GM12878 (cell line): Measurements from ENCODE around the gene ASIC1. TPM values are rescaled to one million over a fixed set of nuclear protein-coding genes. Genes with fewer than 3 reads are reported as not detected.
A peak's percentile ranks its signal among the peaks of the same experiment; 100 is the strongest.

ENCODE experiments used
- ATAC-seq: fragments of 200-7000 bp; cut with Tn5 transposase; 3 replicates; pipeline ENCODE4 v1.9.1; 2020; ENCODE audit warnings: mild to moderate bottlenecking, moderate library complexity
- BruUV-seq: library from RNA; stranded (reverse); fragments of 400-500 nt; replicated peaks from 2 replicates; lab custom pipeline; 2021; lab: Mats Ljungman, UMichigan
- CTCF ChIA-PET: fragments of 300-600 bp; sonication (Branson Sonifier 250); formaldehyde crosslinking; extraction: SDS; loops from one replicate; lab custom pipeline; 2021; ENCODE audit warnings: inconsistent platforms; lab: Yijun Ruan, JAX
- POLR2A ChIA-PET: fragments of 350-600 bp; formaldehyde crosslinking; extraction: SDS; loops from one replicate; lab custom pipeline; 2021; ENCODE audit warnings: inconsistent platforms; lab: Charles Lee
- RAD21 ChIA-PET: fragments of 300-600 bp; sonication (Branson Sonifier 250); formaldehyde crosslinking; loops from one replicate; lab custom pipeline; 2023; ENCODE audit warnings: antibody characterized with exemption; ENCODE audit not compliant: unreplicated experiment; lab: Charles Lee
- SMC1A ChIA-PET: fragments of 300-600 bp; sonication (Branson Sonifier 250); formaldehyde crosslinking; loops from one replicate; lab custom pipeline; 2023; ENCODE audit not compliant: unreplicated experiment, uncharacterized antibody; lab: Charles Lee
- DNase-seq: peaks from one replicate; pipeline ENCODE4 v3.0.0-alpha.2; 2011; ENCODE audit warnings: low read depth, low spot score
- FAIRE-seq: peaks from 3 replicates; lab custom pipeline; 2011; peaks lifted over from hg19 to GRCh38; lab: Jason Lieb, UNC
- H2AFZ ChIP-seq: 2 replicates; pipeline ENCODE4 v1.6.0; 2011; ENCODE audit warnings: low read depth, low read length, control low read depth; ENCODE audit not compliant: control insufficient read depth
- H3K27ac ChIP-seq: 2 replicates; pipeline ENCODE4 v1.5.1; 2011; ENCODE audit warnings: control low read depth; ENCODE audit not compliant: control insufficient read depth, insufficient read depth
- H3K27me3 ChIP-seq, 2 experiments: replicated peaks in 1 of 2; 2 replicates each; pipeline versions ENCODE4 v1.6.0 to v1.6.1; 2011; ENCODE audit warnings: low read length in 1 of 2; ENCODE audit not compliant: control insufficient read depth in 2 of 2, insufficient read depth in 2 of 2
- H3K36me3 ChIP-seq, 2 experiments: 2 replicates each; pipeline ENCODE4 v1.5.1; 2011; ENCODE audit warnings: low read length in 1 of 2; ENCODE audit not compliant: control insufficient read depth in 2 of 2, insufficient read depth in 2 of 2
- H3K4me1 ChIP-seq: 2 replicates; pipeline ENCODE4 v1.6.1; 2011; ENCODE audit warnings: mild to moderate bottlenecking, low read length, moderate library complexity, mixed read lengths; ENCODE audit not compliant: control insufficient read depth, insufficient read depth
- H3K4me2 ChIP-seq: 2 replicates; pipeline ENCODE4 v1.6.0; 2011; ENCODE audit warnings: control low read depth; ENCODE audit not compliant: control insufficient read depth, insufficient read depth
- H3K4me3 ChIP-seq: fragments of 200-600 bp; sonication (generic); 2 replicates; pipeline ENCODE4 v1.5.1; 2016
- H3K79me2 ChIP-seq: 2 replicates; pipeline ENCODE4 v1.6.0; 2011; ENCODE audit warnings: low read length; ENCODE audit not compliant: control insufficient read depth, insufficient read depth
- H3K9ac ChIP-seq: 2 replicates; pipeline ENCODE4 v1.8.0; 2011; ENCODE audit warnings: low read length, control low read depth, mixed read lengths; ENCODE audit not compliant: control insufficient read depth, insufficient read depth
- H3K9me3 ChIP-seq: replicated peaks from 3 replicates; pipeline ENCODE4 v1.5.1; 2011; ENCODE audit warnings: mild to moderate bottlenecking, low read length; ENCODE audit not compliant: control insufficient read depth, insufficient read depth
- H4K20me1 ChIP-seq: 2 replicates; pipeline ENCODE4 v1.6.0; 2011; ENCODE audit not compliant: control insufficient read depth, insufficient read depth
- CREM ChIP-seq: IDR thresholded peaks from 2 replicates; pipeline ENCODE4 v1.6.1; 2014; ENCODE audit warnings: antibody characterized with exemption, low read depth
- GATAD2B ChIP-seq: fragments of 450-650 bp; conservative IDR thresholded peaks from 2 replicates; pipeline ENCODE4 v1.6.1; 2017; ENCODE audit warnings: low read depth, mild to moderate bottlenecking, moderate library complexity
- HDAC6 ChIP-seq: fragments of 200-600 bp; sonication (generic); IDR thresholded peaks from one replicate; pipeline ENCODE4 v1.8.0; 2017; ENCODE audit warnings: antibody characterized with exemption; ENCODE audit not compliant: unreplicated experiment
- IKZF1 ChIP-seq: fragments of 450-650 bp; conservative IDR thresholded peaks from 2 replicates; pipeline ENCODE4 v1.6.1; 2017; ENCODE audit warnings: antibody characterized with exemption, mild to moderate bottlenecking
- POLR2A ChIP-seq: IDR thresholded peaks from 2 replicates; pipeline ENCODE4 v1.6.1; 2011; ENCODE audit warnings: low read depth, mild to moderate bottlenecking, low read length
- POLR2AphosphoS5 ChIP-seq: IDR thresholded peaks from 2 replicates; pipeline ENCODE4 v1.6.1; 2011; ENCODE audit warnings: mild to moderate bottlenecking, low read length, inconsistent platforms
- WGBS: methylation state at CpG from one replicate; pipeline ENCODE4 v1.1.6; 2016; ENCODE audit warnings: low lambda C conversion rate; ENCODE audit not compliant: insufficient replicate concordance, insufficient coverage; ENCODE audit errors: missing lambda C conversion rate; 5-methylcytosine and 5-hydroxymethylcytosine counted together
- in situ Hi-C: fragments of 300-500 bp; cut with MboI; formaldehyde crosslinking; loops from 9 replicates; pipeline ENCODE4 v1.14.3; 2018; ENCODE audit warnings: mixed read lengths
- intact Hi-C: fragments of 100-400 bp; cut with micrococcal nuclease; formaldehyde crosslinking; loops from one replicate; pipeline ENCODE4 v1.14.2; 2022; ENCODE audit not compliant: unreplicated experiment
- polyA plus RNA-seq, 11 experiments: library from polyadenylated mRNA; depleted of rRNA in 4 of 11; unstranded in 6 of 11; stranded (reverse) in 5 of 11; fragments of >200 nt; fragmentation: Nextera tagmentation in 4 of 11; fragmentation: Illumina TruSeq in 1 of 11; extraction: Ambion mirVana in 4 of 11; extraction: Trizol in 1 of 11; gene quantifications; 1 replicate in 1 of 11; 2 replicates in 10 of 11; pipeline versions ENCODE4 v1.2.1 to v1.2.3, GENCODE V29; 2011 to 2016; ENCODE audit warnings: inconsistent platforms in 2 of 11, missing spikeins in 2 of 11, low read depth in 1 of 11
- total RNA-seq, 4 experiments: library from RNA; depleted of rRNA in 3 of 4; stranded (reverse); fragments of >200 nt in 3 of 4; fragmentation: Illumina TruSeq in 1 of 4; extraction: Trizol in 1 of 4; gene quantifications; 2 replicates each; pipeline versions ENCODE4 v1.2.1 to v1.2.3, GENCODE V29; 2013 to 2021
- TF ChIP-seq, protein P1 (sequence below): IDR thresholded peaks from 2 replicates; pipeline ENCODE4 v1.6.1; 2011; ENCODE audit warnings: mild to moderate bottlenecking, low read depth, low read length, moderate library complexity; ENCODE audit not compliant: insufficient replicate concordance
- TF ChIP-seq, protein P2 (sequence below): fragments of 450-650 bp; IDR thresholded peaks from 2 replicates; pipeline ENCODE4 v1.6.1; 2017; ENCODE audit warnings: mild to moderate bottlenecking

The ASIC1 gene
- total and polyA plus RNA-seq, 10 of the 15 experiments (the other 5 are each of a cell fraction or from before 2014, with no cell fraction given): 0.02 to 0.28 (median 0.21) TPM; not detected in 4

DNA sequence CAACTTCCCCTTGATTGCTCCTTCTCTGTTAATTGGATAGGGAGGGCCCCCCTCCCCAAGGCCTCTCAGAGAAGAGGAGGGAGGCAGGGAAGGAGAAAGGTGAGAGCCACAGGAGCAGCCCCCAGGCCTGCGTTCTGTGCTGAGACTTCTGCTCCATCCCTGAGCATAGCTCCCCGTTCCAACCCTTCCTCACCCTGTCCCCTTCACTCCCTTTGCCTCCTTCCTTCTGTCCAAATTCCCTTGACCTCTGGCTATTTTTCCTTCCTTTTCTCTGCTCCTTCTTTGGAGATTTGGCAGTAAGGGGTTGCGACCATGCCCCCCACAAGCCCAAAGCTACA lies 788 bp upstream of the ASIC1 start (continued):
- TF ChIP-seq, protein P1, sequence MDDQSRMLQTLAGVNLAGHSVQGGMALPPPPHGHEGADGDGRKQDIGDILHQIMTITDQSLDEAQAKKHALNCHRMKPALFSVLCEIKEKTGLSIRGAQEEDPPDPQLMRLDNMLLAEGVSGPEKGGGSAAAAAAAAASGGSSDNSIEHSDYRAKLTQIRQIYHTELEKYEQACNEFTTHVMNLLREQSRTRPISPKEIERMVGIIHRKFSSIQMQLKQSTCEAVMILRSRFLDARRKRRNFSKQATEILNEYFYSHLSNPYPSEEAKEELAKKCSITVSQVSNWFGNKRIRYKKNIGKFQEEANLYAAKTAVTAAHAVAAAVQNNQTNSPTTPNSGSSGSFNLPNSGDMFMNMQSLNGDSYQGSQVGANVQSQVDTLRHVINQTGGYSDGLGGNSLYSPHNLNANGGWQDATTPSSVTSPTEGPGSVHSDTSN: no peak

GRCh38 chr12:50057896-50058670 lies 687 bp downstream of the ASIC1 start:
- BruUV-seq: no TSS peak
- POLR2A ChIA-PET: interaction anchor here (0.5 kb wide), 1 partner anchor 174 kb away, joined by 3 read pairs; no protein-coding TSS in a partner anchor
- Histone ChIP-seq H3K4me2 (peak overlapping the region; percentile 86; the same call in 1 of the 2 replicates), H3K79me2 (no peaks in the 10 kb centered on the region), H4K20me1 (no peaks in the 10 kb centered on the region), H3K27ac (no peak overlapping the region), H3K4me1 (0 out of 2 replicates have a peak, but pooled peaks cover 4% of the 10 kb centered on the region), H3K9me3 (no peaks in the 10 kb centered on the region), H3K4me3 (no peak overlapping the region; the same call in 1 of the 2 replicates), H3K27me3 (peaks cover 8 to 17% of the 10 kb centered on the region in 2 experiments; a peak in 3 of 4 replicates), H3K9ac (no peak overlapping the region), H3K36me3 (no peaks in the 10 kb centered on the region), H2AFZ (no peak overlapping the region; the same call in 1 of the 2 replicates)
- no peak for TF ChIP-seq GATAD2B
- TF ChIP-seq POLR2AphosphoS5: no peak
- no peak for TF ChIP-seq CREM
- TF ChIP-seq IKZF1: no peak
- TF ChIP-seq, protein P2, sequence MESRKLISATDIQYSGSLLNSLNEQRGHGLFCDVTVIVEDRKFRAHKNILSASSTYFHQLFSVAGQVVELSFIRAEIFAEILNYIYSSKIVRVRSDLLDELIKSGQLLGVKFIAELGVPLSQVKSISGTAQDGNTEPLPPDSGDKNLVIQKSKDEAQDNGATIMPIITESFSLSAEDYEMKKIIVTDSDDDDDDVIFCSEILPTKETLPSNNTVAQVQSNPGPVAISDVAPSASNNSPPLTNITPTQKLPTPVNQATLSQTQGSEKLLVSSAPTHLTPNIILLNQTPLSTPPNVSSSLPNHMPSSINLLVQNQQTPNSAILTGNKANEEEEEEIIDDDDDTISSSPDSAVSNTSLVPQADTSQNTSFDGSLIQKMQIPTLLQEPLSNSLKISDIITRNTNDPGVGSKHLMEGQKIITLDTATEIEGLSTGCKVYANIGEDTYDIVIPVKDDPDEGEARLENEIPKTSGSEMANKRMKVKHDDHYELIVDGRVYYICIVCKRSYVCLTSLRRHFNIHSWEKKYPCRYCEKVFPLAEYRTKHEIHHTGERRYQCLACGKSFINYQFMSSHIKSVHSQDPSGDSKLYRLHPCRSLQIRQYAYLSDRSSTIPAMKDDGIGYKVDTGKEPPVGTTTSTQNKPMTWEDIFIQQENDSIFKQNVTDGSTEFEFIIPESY: no peak
- TF ChIP-seq HDAC6: no peak
- no peak for TF ChIP-seq POLR2A
- TF ChIP-seq, protein P1: no peak
- DNase-seq (no peak), ATAC-seq (no peak), FAIRE-seq (no peak)
- CTCF ChIA-PET: interaction anchor here (1.0 to 2.8 kb wide), 4 partner anchors 12 to 91 kb away, joined by 3 to 12 read pairs (median 4); no protein-coding TSS in a partner anchor
- in situ Hi-C loops: no loop called here
- intact Hi-C loops: loop anchor here (2.0 to 10.0 kb wide), 2 partner anchors 19 to 193 kb away; no protein-coding TSS in a partner anchor
- SMC1A ChIA-PET: no interaction called here
- WGBS: 20% methylated on average over 15 of the region's 30 CpGs
- RAD21 ChIA-PET: interaction anchor here (0.6 to 0.9 kb wide), 2 partner anchors 50 to 78 kb away, joined by 3 read pairs; no protein-coding TSS in a partner anchor
